Sciatic nerve (tissue), 2 donors: ENCODE measurements around the gene HERC6. TPM values are rescaled to one million over a fixed set of nuclear protein-coding genes. Genes with fewer than 3 reads are reported as not detected.

Experiments used
- ATAC-seq: fragments of 200-7000 bp; cut with Tn5 transposase; one replicate; pipeline ENCODE4 v1.9.1; 2020; ENCODE audit warnings: mild to moderate bottlenecking, moderate library complexity
- DNase-seq: peaks from one replicate; pipeline ENCODE4 v3.0.0-alpha.2; 2020; ENCODE audit warnings: low spot score
- intact Hi-C: fragments of 100-400 bp; cut with DNase I; formaldehyde crosslinking; loops from one replicate; pipeline ENCODE4 v1.14.2; 2022
- total RNA-seq: library from RNA; stranded (reverse); fragmentation: NEBNext Ultra II Directional; extraction: Animal tissue kit (Norgen Biotek cat#: 25700); gene quantifications from one replicate; pipeline ENCODE4 v1.2.1, GENCODE V29; 2021
- donor health status: DM: no; HTN: no; CAD: no.
- donor health status: DM: no; HTN: no; CAD: no.

HERC6 gene
- total RNA-seq, 1 donor from 2014 or later = 9.5 TPM

GRCh38 chr4:88477229-88477860 is 98.7 kb downstream of the HERC6 start:
- ATAC-seq (no peak), DNase-seq (no peak)
- intact Hi-C loops = no loop called here

DNA sequence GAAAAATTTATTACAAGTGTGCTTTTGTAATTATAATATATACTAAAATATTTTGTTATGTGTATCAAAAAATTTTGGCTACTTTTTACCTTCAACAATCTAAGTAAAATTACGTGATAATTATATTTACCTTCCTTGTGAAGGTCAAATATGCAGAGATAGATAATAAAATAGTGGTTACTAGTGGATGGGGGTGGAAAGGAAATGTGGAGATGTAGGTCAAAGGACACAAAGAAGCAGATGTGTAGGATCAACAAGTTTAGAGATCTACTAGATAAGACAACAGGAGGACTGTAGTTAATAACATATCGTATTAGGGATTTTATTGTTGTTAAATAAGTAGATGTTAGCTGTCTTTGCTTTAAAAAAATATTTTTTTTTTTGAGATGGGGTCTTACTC is 99.6 kb downstream of the HERC6 start:
- no peak for ATAC-seq
- intact Hi-C loops = no loop called here
- no peak for DNase-seq

DNA sequence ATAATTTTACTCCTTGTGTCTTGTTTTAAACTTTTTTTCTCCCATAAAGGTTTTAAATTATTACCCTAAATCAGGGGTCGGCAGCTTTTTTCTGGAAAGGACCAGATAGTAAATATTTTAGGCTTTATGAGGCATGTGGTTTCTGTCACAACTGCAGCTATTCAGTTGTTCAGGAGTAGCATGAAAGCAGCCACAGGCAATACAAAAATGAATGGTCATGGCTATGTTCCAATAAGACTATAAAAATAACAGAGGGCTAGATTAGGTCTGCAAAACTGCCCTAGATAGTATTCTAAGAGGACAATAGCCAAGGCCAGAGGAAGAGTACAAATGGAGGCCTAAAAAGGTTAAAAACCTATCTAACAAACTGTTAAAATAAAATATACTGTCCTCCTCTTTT is 102.9 kb downstream of the HERC6 start:
- no peak for DNase-seq
- no peak for ATAC-seq
- intact Hi-C loops = no loop called here

DNA sequence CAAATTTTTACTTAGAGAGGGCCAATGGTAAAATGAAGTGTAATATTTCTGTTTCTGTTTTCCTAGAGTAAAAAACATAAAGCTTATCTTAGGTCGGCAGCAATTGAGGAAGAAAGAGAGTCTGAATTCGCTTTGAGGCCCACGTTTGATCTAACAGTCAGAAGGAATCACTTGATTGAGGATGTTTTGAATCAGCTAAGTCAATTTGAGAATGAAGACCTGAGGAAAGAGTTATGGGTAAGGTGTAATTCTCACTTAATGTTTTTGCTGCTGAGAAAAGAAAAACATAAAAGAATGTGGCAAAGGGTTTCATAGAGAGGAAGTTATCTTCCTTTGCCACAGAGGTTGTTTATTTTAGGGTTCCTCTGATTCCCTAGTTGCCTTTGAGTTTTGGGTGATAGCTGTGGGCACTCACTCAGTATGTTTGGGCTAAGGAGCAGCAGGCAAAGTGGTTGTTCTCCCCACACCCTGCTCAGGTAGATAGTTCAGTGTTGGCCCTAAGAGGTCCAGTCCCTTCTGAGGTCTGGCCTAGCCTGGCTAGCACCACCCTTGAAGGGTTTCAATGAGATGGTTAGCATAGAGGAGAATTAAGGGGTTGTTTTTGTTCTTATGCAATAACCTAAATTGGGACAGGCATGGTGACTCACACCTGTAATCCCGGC is 110.6 kb downstream of the HERC6 start:
- DNase-seq = no peak
- ATAC-seq = no peak
- intact Hi-C loops = no loop called here

Other genes with a start within 250 kb of the HERC6 start
- gene ABCG2, start 220.2 kb upstream of the HERC6 start, total RNA-seq = 3.6 TPM
- gene PPM1K, start 94.3 kb upstream of the HERC6 start, total RNA-seq = 78.9 TPM
- gene HERC5, start 78.3 kb downstream of the HERC6 start, total RNA-seq = 8.0 TPM
- 69.5 TPM for gene PYURF, start 144.9 kb downstream of the HERC6 start, total RNA-seq
- 46.5 TPM for gene HERC3, start 213.6 kb downstream of the HERC6 start, total RNA-seq